HG02610 (cell line): ENCODE results near the gene SETMAR.
"Not testable (repeated sequence)": the region's sequence is repeated elsewhere in the genome, so short reads cannot be mapped to it uniquely, and the experiment has no call there.

ENCODE experiments used
- ATAC-seq: cut with Tn5 transposase; IDR thresholded peaks from one replicate; pipeline ENCODE4 v1.9.1; 2021; ENCODE audit warnings: mild to moderate bottlenecking, moderate library complexity; ENCODE audit not compliant: unreplicated experiment

The SETMAR gene

GRCh38 chr3:4303187-4304123 lies at the start of gene SETMAR:
Gene SETMAR, plus strand, starts transcription at chr3:4303369. Its CDS starts 2 bp downstream, at chr3:4303371.
- peak; percentile 99 for ATAC-seq

GRCh38 chr3:4261406-4261805 lies 41.8 kb upstream of the SETMAR start:
- ATAC-seq = no peak

GRCh38 chr3:4264040-4264439 lies 39.1 kb upstream of the SETMAR start:
- no peak for ATAC-seq

GRCh38 chr3:4270720-4271119 lies 32.4 kb upstream of the SETMAR start:
- peak; percentile 92 for ATAC-seq

- ATAC-seq = no peak
These were observed 31.3 kb upstream of the SETMAR start for GRCh38 chr3:4271834-4272233.

- no peak for ATAC-seq
These were observed 23.6 kb upstream of the SETMAR start for GRCh38 chr3:4279516-4280105.

- no peak for ATAC-seq
These were observed 21.2 kb upstream of the SETMAR start for GRCh38 chr3:4281991-4282390.

GRCh38 chr3:4284865-4285264 lies 18.3 kb upstream of the SETMAR start:
- ATAC-seq = no peak

GRCh38 chr3:4289044-4289443 lies 14.1 kb upstream of the SETMAR start:
- no peak for ATAC-seq

- peak; percentile 69 for ATAC-seq
These were observed 12.8 kb upstream of the SETMAR start for GRCh38 chr3:4290272-4290893.

GRCh38 chr3:4292301-4292700 lies 10.9 kb upstream of the SETMAR start:
- no peak for ATAC-seq

GRCh38 chr3:4294616-4295327 lies 8.4 kb upstream of the SETMAR start:
- no peak for ATAC-seq

GRCh38 chr3:4296454-4296853 lies 6.7 kb upstream of the SETMAR start:
- ATAC-seq = not testable (repeated sequence)

GRCh38 chr3:4297486-4297885 lies 5.7 kb upstream of the SETMAR start:
- ATAC-seq = no peak

GRCh38 chr3:4302747-4303146 lies 422 bp upstream of the SETMAR start:
- no peak for ATAC-seq

- not testable (repeated sequence) for ATAC-seq
These were observed 2.0 kb downstream of the SETMAR start for GRCh38 chr3:4305210-4305609.

GRCh38 chr3:4306091-4306490 lies 2.9 kb downstream of the SETMAR start:
- ATAC-seq = no peak

- ATAC-seq = no peak
These were observed 3.7 kb downstream of the SETMAR start for GRCh38 chr3:4306860-4307259.

- ATAC-seq = no peak
These were observed 6.4 kb downstream of the SETMAR start for GRCh38 chr3:4309491-4310128.

GRCh38 chr3:4310971-4311370 lies 7.8 kb downstream of the SETMAR start:
- no peak for ATAC-seq

GRCh38 chr3:4311496-4311895 lies 8.3 kb downstream of the SETMAR start:
- no peak for ATAC-seq
